Left lung (tissue), 10 donors: ENCODE results near the gene GDF2. TPM values are rescaled to one million over a fixed set of nuclear protein-coding genes. Genes with fewer than 3 reads are reported as not detected.

Experiments
- ATAC-seq: fragments of 200-7000 bp; cut with Tn5 transposase; one replicate; pipeline ENCODE4 v1.9.1; 2020; ENCODE audit warnings: moderate library complexity
- DNase-seq, 4 donors: peaks; one replicate each; pipeline ENCODE4 v3.0.0-alpha.2; 2013 to 2020
- H3K27ac ChIP-seq, 2 donors: fragments of 200-600 bp; sonication (generic) in 1 of 2; one replicate each; pipeline versions ENCODE4 v1.5.0 to v1.8.0; 2020 to 2021
- H3K27me3 ChIP-seq, 2 donors: fragments of 200-600 bp; sonication (generic) in 1 of 2; one replicate each; pipeline versions ENCODE4 v1.5.0 to v1.8.0; 2020 to 2021
- H3K36me3 ChIP-seq, 2 donors: fragments of 200-600 bp; sonication (generic) in 1 of 2; one replicate each; pipeline versions ENCODE4 v1.5.0 to v1.8.0; 2020 to 2021
- H3K4me1 ChIP-seq, 2 donors: fragments of 200-600 bp; one replicate each; pipeline ENCODE4 v1.8.0; 2021
- H3K4me3 ChIP-seq, 2 donors: fragments of 200-600 bp; sonication (generic) in 1 of 2; one replicate each; pipeline versions ENCODE4 v1.5.0 to v1.8.0; 2020 to 2021; ENCODE audit warnings: mild to moderate bottlenecking in 1 of 2
- H3K9me3 ChIP-seq, 2 donors: fragments of 200-600 bp; sonication (generic) in 1 of 2; one replicate each; pipeline versions ENCODE4 v1.5.0 to v1.8.0; 2020 to 2021
- CTCF ChIP-seq, 2 donors: fragments of 200-600 bp; sonication (generic) in 1 of 2; IDR thresholded peaks; one replicate each; pipeline versions ENCODE4 v1.5.0 to v1.8.0; 2021; ENCODE audit warnings: antibody characterized with exemption in 2 of 2
- intact Hi-C, 2 donors: fragments of 100-400 bp; cut with DNase I; formaldehyde crosslinking; loops; one replicate each; pipeline versions ENCODE4 v1.11.2 to v1.14.2; 2022
- polyA plus RNA-seq, 6 donors: library from polyadenylated mRNA; unstranded; fragments of 120-200 nt; gene quantifications; one replicate each; pipeline ENCODE4 v1.2.1, GENCODE V29; 2013; ENCODE audit not compliant: insufficient read length in 6 of 6
- total RNA-seq, 2 donors: library from RNA; stranded (reverse); fragmentation: NEBNext Ultra II Directional; extraction: Animal tissue kit (Norgen Biotek cat#: 25700); gene quantifications; one replicate each; pipeline ENCODE4 v1.2.1, GENCODE V29; 2021
- donor health status: DM: no; HTN: yes; CAD: no.
- donor health status: DM: no; HTN: no; CAD: no.

The GDF2 gene
- total and polyA plus RNA-seq, 8 donors: 0.20 to 0.39 (median 0.23) TPM; not detected in 2

GRCh38 chr10:47336387-47337134 lies 14.3 kb downstream of the GDF2 start:
- H3K27me3 ChIP-seq: no peaks in the 10 kb centered on the region
- TF ChIP-seq CTCF (IDR thresholded peaks at IDR 0.05): no peak
- H3K36me3 ChIP-seq: no peaks in the 10 kb centered on the region
- H3K9me3 ChIP-seq: no peaks in the 10 kb centered on the region
- H3K4me1 ChIP-seq: no peaks in the 10 kb centered on the region
- H3K4me3 ChIP-seq: no peak overlapping the region
- intact Hi-C loops: no loop called here
- no peak overlapping the region for H3K27ac ChIP-seq
- ATAC-seq (no peak), DNase-seq (peak in 1 of 4 donors; percentile 47)

- no peak overlapping the region for H3K4me3 ChIP-seq
- H3K27me3 ChIP-seq: no peaks in the 10 kb centered on the region
- intact Hi-C loops: no loop called here
- H3K36me3 ChIP-seq: no peaks in the 10 kb centered on the region
- H3K27ac ChIP-seq: no peak overlapping the region
- no peaks in the 10 kb centered on the region for H3K9me3 ChIP-seq
- ATAC-seq (no peak), DNase-seq (no peak)
- no peak for TF ChIP-seq CTCF (IDR thresholded peaks at IDR 0.05)
- no peaks in the 10 kb centered on the region for H3K4me1 ChIP-seq
These were observed 15.1 kb downstream of the GDF2 start for GRCh38 chr10:47337310-47337709.

GRCh38 chr10:47339186-47339735 lies 17.0 kb downstream of the GDF2 start:
- Histone ChIP-seq H3K27ac (no peak overlapping the region), H3K27me3 (no peaks in the 10 kb centered on the region), H3K4me1 (no peaks in the 10 kb centered on the region), H3K9me3 (no peaks in the 10 kb centered on the region), H3K36me3 (no peaks in the 10 kb centered on the region), H3K4me3 (no peak overlapping the region)
- TF ChIP-seq CTCF (IDR thresholded peaks at IDR 0.05): no peak
- ATAC-seq (no peak), DNase-seq (no peak)
- intact Hi-C loops: no loop called here

- peak; percentile 15 for ATAC-seq
- intact Hi-C loops: no loop called here
These were observed 17.7 kb downstream of the GDF2 start for GRCh38 chr10:47339759-47340607.

More at GRCh38 chr10:47339759-47340607, 17.7 kb downstream of the GDF2 start:
- Histone ChIP-seq H3K4me1 (no peaks in the 10 kb centered on the region), H3K27ac (no peak overlapping the region), H3K36me3 (no peaks in the 10 kb centered on the region), H3K27me3 (no peaks in the 10 kb centered on the region), H3K9me3 (no peaks in the 10 kb centered on the region), H3K4me3 (no peak overlapping the region)
- TF ChIP-seq CTCF (IDR thresholded peaks at IDR 0.05): no peak
- no peak for DNase-seq
